Activated T-helper 17 cell treated with anti-CD3 and anti-CD28 coated beads, Interleukin-2, amount 50 U/mL, for 72 hours (primary cell): ENCODE results near the gene EGR2. TPM values are rescaled to one million over a fixed set of nuclear protein-coding genes. Genes with fewer than 3 reads are reported as not detected.

Experiments used
- ATAC-seq: fragments of 150-1000 bp; cut with Tn5 transposase; replicated peaks from 2 replicates; pipeline ENCODE4 v1.10.0; 2021; ENCODE audit warnings: mild to moderate bottlenecking, moderate library complexity
- H3K27ac Mint-ChIP-seq: one replicate; pipeline ENCODE4 v1.8.0; 2022; ENCODE audit warnings: mixed read lengths
- H3K27me3 Mint-ChIP-seq: one replicate; pipeline ENCODE4 v1.8.0; 2022; ENCODE audit warnings: mixed read lengths
- H3K36me3 Mint-ChIP-seq: one replicate; pipeline ENCODE4 v1.8.0; 2022; ENCODE audit warnings: low read depth, mild to moderate bottlenecking, mixed read lengths
- H3K4me1 Mint-ChIP-seq: one replicate; pipeline ENCODE4 v1.8.0; 2022; ENCODE audit warnings: mixed read lengths
- H3K4me3 Mint-ChIP-seq: one replicate; pipeline ENCODE4 v1.8.0; 2022; ENCODE audit warnings: mild to moderate bottlenecking, mixed read lengths
- H3K9me3 Mint-ChIP-seq: one replicate; pipeline ENCODE4 v1.8.0; 2022; ENCODE audit warnings: mixed read lengths
- total RNA-seq, 2 donors: library from RNA; stranded (reverse); gene quantifications; one replicate each; pipeline ENCODE4 v1.2.3, GENCODE V29; 2022

EGR2 gene
- 10 to 100 TPM in 1 of 2 donors, 1 to 10 TPM in 1; 5.5 to 94.4 TPM for total RNA-seq

GRCh38 chr10:62816331-62817120 lies at the start of gene EGR2:
Gene EGR2, minus strand, starts transcription at chr10:62816366. Its CDS starts 337 bp downstream, at chr10:62816029.
- H3K4me1 Mint-ChIP-seq = peaks cover 25% of the 10 kb centered on the region
- H3K36me3 Mint-ChIP-seq = peaks cover 64% of the 10 kb centered on the region
- no peaks in the 10 kb centered on the region for H3K9me3 Mint-ChIP-seq
- H3K27me3 Mint-ChIP-seq = peaks cover 18% of the 10 kb centered on the region
- ATAC-seq = peak; percentile 76
- H3K4me3 Mint-ChIP-seq = peak within 1 kb of the TSS; percentile 93
- peak within 1 kb of the TSS; percentile 95 for H3K27ac Mint-ChIP-seq

- ATAC-seq = no peak
- Mint-ChIP-seq H3K27me3 (peaks cover 11% of the 10 kb centered on the region), H3K4me1 (no peaks in the 10 kb centered on the region), H3K27ac (no peak overlapping the region), H3K9me3 (no peaks in the 10 kb centered on the region), H3K4me3 (no peak overlapping the region), H3K36me3 (no peaks in the 10 kb centered on the region)
Observed at GRCh38 chr10:62862447-62862846, 46.3 kb upstream of the EGR2 start.

- H3K27me3 Mint-ChIP-seq = peaks cover 11% of the 10 kb centered on the region
- ATAC-seq = peak; percentile 63
- no peak overlapping the region for H3K27ac Mint-ChIP-seq
- H3K9me3 Mint-ChIP-seq = no peaks in the 10 kb centered on the region
- no peak overlapping the region for H3K4me3 Mint-ChIP-seq
- H3K36me3 Mint-ChIP-seq = no peaks in the 10 kb centered on the region
- H3K4me1 Mint-ChIP-seq = no peaks in the 10 kb centered on the region
Observed at GRCh38 chr10:62861507-62861906, 45.3 kb upstream of the EGR2 start.

GRCh38 chr10:62860946-62861345 lies 44.8 kb upstream of the EGR2 start:
- Mint-ChIP-seq H3K4me1 (no peaks in the 10 kb centered on the region), H3K27me3 (peaks cover 11% of the 10 kb centered on the region), H3K9me3 (no peaks in the 10 kb centered on the region), H3K36me3 (no peaks in the 10 kb centered on the region), H3K27ac (no peak overlapping the region), H3K4me3 (no peak overlapping the region)
- no peak for ATAC-seq

- peaks cover 10% of the 10 kb centered on the region for H3K27me3 Mint-ChIP-seq
- H3K27ac Mint-ChIP-seq = no peak overlapping the region
- no peak overlapping the region for H3K4me3 Mint-ChIP-seq
- no peaks in the 10 kb centered on the region for H3K9me3 Mint-ChIP-seq
- no peaks in the 10 kb centered on the region for H3K36me3 Mint-ChIP-seq
- ATAC-seq = no peak
- peaks cover 4% of the 10 kb centered on the region for H3K4me1 Mint-ChIP-seq
Observed at GRCh38 chr10:62858364-62858763, 42.2 kb upstream of the EGR2 start.

GRCh38 chr10:62856021-62856420 lies 39.9 kb upstream of the EGR2 start:
- peaks cover 5% of the 10 kb centered on the region for H3K27me3 Mint-ChIP-seq
- H3K27ac Mint-ChIP-seq = peak overlapping the region; percentile 1
- no peaks in the 10 kb centered on the region for H3K36me3 Mint-ChIP-seq
- H3K4me1 Mint-ChIP-seq = peaks cover 8% of the 10 kb centered on the region
- H3K4me3 Mint-ChIP-seq = peak overlapping the region; percentile 3
- ATAC-seq = peak; percentile 64
- H3K9me3 Mint-ChIP-seq = no peaks in the 10 kb centered on the region

GRCh38 chr10:62853710-62854109 lies 37.5 kb upstream of the EGR2 start:
- ATAC-seq = peak; percentile 74
- no peaks in the 10 kb centered on the region for H3K36me3 Mint-ChIP-seq
- H3K4me3 Mint-ChIP-seq = peak overlapping the region; percentile 45
- H3K4me1 Mint-ChIP-seq = peaks cover 8% of the 10 kb centered on the region
- H3K27ac Mint-ChIP-seq = peak overlapping the region; percentile 80
- H3K27me3 Mint-ChIP-seq = peaks cover 6% of the 10 kb centered on the region
- no peaks in the 10 kb centered on the region for H3K9me3 Mint-ChIP-seq

- Mint-ChIP-seq H3K27me3 (peaks cover 9% of the 10 kb centered on the region), H3K36me3 (no peaks in the 10 kb centered on the region), H3K4me3 (peak overlapping the region; percentile 45), H3K4me1 (peaks cover 8% of the 10 kb centered on the region), H3K27ac (peak overlapping the region; percentile 80), H3K9me3 (no peaks in the 10 kb centered on the region)
- ATAC-seq = peak; percentile 46
Observed at GRCh38 chr10:62852961-62853702, 37.0 kb upstream of the EGR2 start.

- Mint-ChIP-seq H3K4me3 (no peak overlapping the region), H3K4me1 (peaks cover 8% of the 10 kb centered on the region), H3K27me3 (peaks cover 9% of the 10 kb centered on the region), H3K9me3 (peaks cover 5% of the 10 kb centered on the region), H3K36me3 (no peaks in the 10 kb centered on the region), H3K27ac (no peak overlapping the region)
- ATAC-seq = no peak
Observed at GRCh38 chr10:62851442-62851841, 35.3 kb upstream of the EGR2 start.

GRCh38 chr10:62850646-62851045 lies 34.5 kb upstream of the EGR2 start:
- no peaks in the 10 kb centered on the region for H3K36me3 Mint-ChIP-seq
- peaks cover 8% of the 10 kb centered on the region for H3K4me1 Mint-ChIP-seq
- peaks cover 5% of the 10 kb centered on the region for H3K9me3 Mint-ChIP-seq
- no peak overlapping the region for H3K27ac Mint-ChIP-seq
- H3K4me3 Mint-ChIP-seq = no peak overlapping the region
- no peak for ATAC-seq
- H3K27me3 Mint-ChIP-seq = peaks cover 9% of the 10 kb centered on the region

- no peak for ATAC-seq
- no peak overlapping the region for H3K27ac Mint-ChIP-seq
- H3K4me3 Mint-ChIP-seq = no peak overlapping the region
- H3K27me3 Mint-ChIP-seq = peaks cover 20% of the 10 kb centered on the region
- no peaks in the 10 kb centered on the region for H3K36me3 Mint-ChIP-seq
- H3K4me1 Mint-ChIP-seq = peaks cover 16% of the 10 kb centered on the region
- H3K9me3 Mint-ChIP-seq = peaks cover 5% of the 10 kb centered on the region
Observed at GRCh38 chr10:62847433-62847832, 31.3 kb upstream of the EGR2 start.

GRCh38 chr10:62844280-62845011 lies 28.3 kb upstream of the EGR2 start:
- Mint-ChIP-seq H3K4me1 (peaks cover 12% of the 10 kb centered on the region), H3K9me3 (peaks cover 5% of the 10 kb centered on the region), H3K4me3 (peak overlapping the region; percentile 45), H3K27ac (peak overlapping the region; percentile 83), H3K27me3 (peaks cover 32% of the 10 kb centered on the region), H3K36me3 (no peaks in the 10 kb centered on the region)
- ATAC-seq = peak; percentile 90

GRCh38 chr10:62843600-62843999 lies 27.4 kb upstream of the EGR2 start:
- Mint-ChIP-seq H3K27ac (no peak overlapping the region), H3K36me3 (no peaks in the 10 kb centered on the region), H3K4me1 (peaks cover 12% of the 10 kb centered on the region), H3K9me3 (peaks cover 5% of the 10 kb centered on the region), H3K4me3 (no peak overlapping the region), H3K27me3 (peaks cover 26% of the 10 kb centered on the region)
- no peak for ATAC-seq

GRCh38 chr10:62842983-62843382 lies 26.8 kb upstream of the EGR2 start:
- H3K4me3 Mint-ChIP-seq = no peak overlapping the region
- no peak for ATAC-seq
- peaks cover 5% of the 10 kb centered on the region for H3K9me3 Mint-ChIP-seq
- H3K27ac Mint-ChIP-seq = no peak overlapping the region
- H3K36me3 Mint-ChIP-seq = no peaks in the 10 kb centered on the region
- peaks cover 24% of the 10 kb centered on the region for H3K27me3 Mint-ChIP-seq
- H3K4me1 Mint-ChIP-seq = peaks cover 12% of the 10 kb centered on the region
